Right atrium auricular region (tissue), 2 donors: ENCODE data around the gene TIMELESS. TPM values are rescaled to one million over a fixed set of nuclear protein-coding genes. Genes with fewer than 3 reads are reported as not detected.
A peak's percentile ranks its signal among the peaks of the same experiment; 100 is the strongest.
"Not testable (repeated sequence)": the region's sequence is repeated elsewhere in the genome, so short reads cannot be mapped to it uniquely, and the experiment has no call there.

Source experiments
- DNase-seq: peaks from one replicate; pipeline ENCODE4 v3.0.0-alpha.2; 2019; ENCODE audit warnings: low spot score
- H3K27ac ChIP-seq, 2 donors: fragments of 200-600 bp; sonication (generic); 1 replicate in 1 of 2; 2 replicates in 1 of 2; pipeline ENCODE4 v1.5.1; 2016 to 2019
- H3K27me3 ChIP-seq, 2 donors: fragments of 200-600 bp; sonication (generic); one replicate each; pipeline versions ENCODE4 v1.5.1 to v1.6.0; 2017 to 2019
- H3K36me3 ChIP-seq: fragments of 200-600 bp; sonication (generic); one replicate; pipeline ENCODE4 v1.5.1; 2016
- H3K4me1 ChIP-seq, 2 donors: fragments of 200-600 bp; sonication (generic); one replicate each; pipeline versions ENCODE4 v1.5.1 to v1.6.0; 2017 to 2019
- H3K4me3 ChIP-seq, 2 donors: fragments of 200-600 bp; sonication (generic); 1 replicate in 1 of 2; 2 replicates in 1 of 2; pipeline ENCODE4 v1.5.1; 2017 to 2019; ENCODE audit warnings: mild to moderate bottlenecking in 1 of 2, moderate library complexity in 1 of 2
- H3K9me3 ChIP-seq, 2 donors: fragments of 200-600 bp; sonication (generic); one replicate each; pipeline ENCODE4 v1.5.1; 2019
- total RNA-seq, 2 donors: library from RNA; depleted of rRNA; stranded (reverse); fragments of >200 nt; gene quantifications; one replicate each; pipeline ENCODE4 v1.1.0, GENCODE V29; 2016
- TF ChIP-seq, protein P1 (sequence below), 2 donors: fragments of 200-600 bp; sonication (generic); IDR thresholded peaks; one replicate each; pipeline ENCODE4 v1.5.1; 2019; ENCODE audit warnings: antibody characterized with exemption in 2 of 2

The TIMELESS gene
- total RNA-seq, 2 donors from 2014 or later = 2.1 to 3.0 TPM

DNA sequence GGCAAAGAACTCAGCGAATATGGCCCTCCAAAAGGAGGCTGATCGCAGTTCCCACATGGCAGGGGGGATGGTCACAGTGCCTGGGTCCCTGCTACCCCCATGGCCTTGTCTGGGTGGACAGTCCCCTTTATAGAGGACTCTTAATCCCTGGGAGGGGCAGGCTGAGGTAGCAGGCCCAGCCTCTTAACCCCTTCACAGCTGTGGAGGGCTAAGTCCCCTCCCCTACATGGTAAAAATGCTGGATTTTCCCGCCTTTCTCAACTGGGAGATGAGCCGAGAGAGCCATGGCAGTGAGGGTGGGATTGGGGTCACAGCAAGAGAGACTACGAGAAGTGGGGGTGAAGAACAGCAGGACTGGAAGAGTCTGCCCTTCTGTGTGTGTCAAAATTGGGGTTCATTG lies 5.3 kb upstream of the TIMELESS start, which contains the start of gene MIP:
Gene MIP, minus strand, starts transcription at position 101 of the 400 bp plus-strand sequence. Its CDS starts 44 bp downstream, at position 57.
- H3K4me3 ChIP-seq = no peak within 1 kb of the TSS
- DNase-seq = no peak

GRCh38 chr12:56451147-56451546 lies 1.9 kb upstream of the TIMELESS start:
- Histone ChIP-seq H3K9me3 (no peaks in the 10 kb centered on the region), H3K4me3 (no peak overlapping the region), H3K36me3 (no peaks in the 10 kb centered on the region), H3K4me1 (peaks cover 0 to 13% of the 10 kb centered on the region in 2 donors), H3K27me3 (no peaks in the 10 kb centered on the region), H3K27ac (no peak overlapping the region)
- DNase-seq = no peak
- TF ChIP-seq, protein P1, sequence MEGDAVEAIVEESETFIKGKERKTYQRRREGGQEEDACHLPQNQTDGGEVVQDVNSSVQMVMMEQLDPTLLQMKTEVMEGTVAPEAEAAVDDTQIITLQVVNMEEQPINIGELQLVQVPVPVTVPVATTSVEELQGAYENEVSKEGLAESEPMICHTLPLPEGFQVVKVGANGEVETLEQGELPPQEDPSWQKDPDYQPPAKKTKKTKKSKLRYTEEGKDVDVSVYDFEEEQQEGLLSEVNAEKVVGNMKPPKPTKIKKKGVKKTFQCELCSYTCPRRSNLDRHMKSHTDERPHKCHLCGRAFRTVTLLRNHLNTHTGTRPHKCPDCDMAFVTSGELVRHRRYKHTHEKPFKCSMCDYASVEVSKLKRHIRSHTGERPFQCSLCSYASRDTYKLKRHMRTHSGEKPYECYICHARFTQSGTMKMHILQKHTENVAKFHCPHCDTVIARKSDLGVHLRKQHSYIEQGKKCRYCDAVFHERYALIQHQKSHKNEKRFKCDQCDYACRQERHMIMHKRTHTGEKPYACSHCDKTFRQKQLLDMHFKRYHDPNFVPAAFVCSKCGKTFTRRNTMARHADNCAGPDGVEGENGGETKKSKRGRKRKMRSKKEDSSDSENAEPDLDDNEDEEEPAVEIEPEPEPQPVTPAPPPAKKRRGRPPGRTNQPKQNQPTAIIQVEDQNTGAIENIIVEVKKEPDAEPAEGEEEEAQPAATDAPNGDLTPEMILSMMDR (IDR thresholded peaks at IDR 0.05) = no peak

More for the DNA sequence above, 5.3 kb upstream of the TIMELESS start, which contains the start of gene MIP:
- Histone ChIP-seq H3K9me3 (no peaks in the 10 kb centered on the region), H3K27ac (no peak within 1 kb of the TSS), H3K36me3 (no peaks in the 10 kb centered on the region), H3K4me1 (peaks cover 0 to 5% of the 10 kb centered on the region in 2 donors), H3K27me3 (no peaks in the 10 kb centered on the region)
- TF ChIP-seq, protein P1 (IDR thresholded peaks at IDR 0.05) = no peak

DNA sequence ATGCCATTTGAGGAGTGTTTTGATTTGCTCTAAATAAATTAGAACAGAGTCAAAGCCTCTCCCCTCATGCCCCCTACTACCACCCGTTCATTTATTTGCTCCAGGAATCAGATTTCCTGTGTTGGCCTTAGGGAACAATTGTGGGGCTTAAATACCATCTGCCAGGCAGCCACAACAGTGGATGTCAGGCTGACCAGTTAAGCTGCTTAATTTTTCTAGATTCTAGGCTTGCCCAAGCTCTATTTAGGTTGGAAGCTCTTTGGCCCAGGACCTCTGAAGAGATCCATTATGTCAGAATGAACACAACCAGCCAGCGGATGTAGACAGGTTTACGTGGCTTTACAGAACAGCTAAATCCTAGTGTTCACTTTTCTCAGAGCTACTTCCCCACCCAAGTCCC lies 1.0 kb upstream of the TIMELESS start:
- H3K27ac ChIP-seq = no peak overlapping the region
- no peaks in the 10 kb centered on the region for H3K36me3 ChIP-seq
- peaks cover 0 to 13% of the 10 kb centered on the region in 2 donors for H3K4me1 ChIP-seq
- TF ChIP-seq, protein P1 (IDR thresholded peaks at IDR 0.05) = no peak
- no peaks in the 10 kb centered on the region for H3K9me3 ChIP-seq
- H3K27me3 ChIP-seq = no peaks in the 10 kb centered on the region
- no peak overlapping the region for H3K4me3 ChIP-seq
- no peak for DNase-seq

GRCh38 chr12:56449622-56449984 lies 377 bp upstream of the TIMELESS start:
- Histone ChIP-seq H3K27me3 (no peaks in the 10 kb centered on the region), H3K9me3 (no peaks in the 10 kb centered on the region), H3K36me3 (no peaks in the 10 kb centered on the region), H3K4me1 (peaks cover 0 to 13% of the 10 kb centered on the region in 2 donors), H3K27ac (peak overlapping the region; percentile 86 to 91), H3K4me3 (peak overlapping the region; percentile 65 to 70)
- TF ChIP-seq, protein P1 (IDR thresholded peaks at IDR 0.05) = no peak
- no peak for DNase-seq

DNA sequence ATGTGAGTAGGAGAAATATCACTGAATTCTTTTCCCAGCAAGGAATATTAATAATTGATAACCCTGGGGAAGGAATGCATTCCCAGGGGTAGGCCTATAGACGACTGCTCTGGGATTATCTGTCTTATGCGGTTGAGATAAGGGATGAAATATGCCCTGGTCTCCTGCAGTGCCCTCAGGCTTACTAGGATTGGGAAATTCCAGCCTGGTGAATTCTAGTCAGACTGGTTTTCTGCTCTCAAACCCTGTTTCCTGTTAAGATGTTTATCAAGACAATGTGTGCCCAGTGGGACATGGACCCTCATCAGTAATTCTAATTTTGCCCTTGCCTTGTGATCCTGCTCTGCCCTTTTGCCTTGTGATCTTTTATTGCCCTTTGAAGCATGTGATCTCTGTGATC lies 6.0 kb downstream of the TIMELESS start:
- not testable (repeated sequence) for H3K4me3 ChIP-seq, H3K36me3 ChIP-seq, H3K9me3 ChIP-seq, H3K4me1 ChIP-seq, H3K27me3 ChIP-seq, H3K27ac ChIP-seq, DNase-seq

- H3K27ac ChIP-seq = no peak overlapping the region
- H3K4me3 ChIP-seq = no peak overlapping the region
- no peaks in the 10 kb centered on the region for H3K4me1 ChIP-seq
- H3K9me3 ChIP-seq = no peaks in the 10 kb centered on the region
- no peaks in the 10 kb centered on the region for H3K36me3 ChIP-seq
- H3K27me3 ChIP-seq = no peaks in the 10 kb centered on the region
- no peak for DNase-seq
- TF ChIP-seq, protein P1 (IDR thresholded peaks at IDR 0.05) = no peak
Measured at GRCh38 chr12:56437430-56438176, 11.6 kb downstream of the TIMELESS start.
